MM.1S (cell line): Measurements from ENCODE around the gene APBA1.

Experiments used
- EZH2 ChIP-seq: fragments of 300-600 bp; sonication (generic); optimal IDR thresholded peaks from 2 replicates; pipeline ENCODE3; 2017; ENCODE audit warnings: low read depth, mild to moderate bottlenecking, antibody characterized with exemption, low read length, mixed read lengths
- EZH2phosphoT487 ChIP-seq: fragments of 300-600 bp; sonication (generic); IDR thresholded peaks from 2 replicates; pipeline ENCODE4 v1.6.1; 2018; ENCODE audit warnings: antibody characterized with exemption, low read length
- TF ChIP-seq, protein P1 (sequence below): fragments of 300-600 bp; sonication (generic); IDR thresholded peaks from 2 replicates; pipeline ENCODE4 v1.5.1; 2016; ENCODE audit warnings: antibody characterized with exemption, low read length, mixed read lengths

DNA sequence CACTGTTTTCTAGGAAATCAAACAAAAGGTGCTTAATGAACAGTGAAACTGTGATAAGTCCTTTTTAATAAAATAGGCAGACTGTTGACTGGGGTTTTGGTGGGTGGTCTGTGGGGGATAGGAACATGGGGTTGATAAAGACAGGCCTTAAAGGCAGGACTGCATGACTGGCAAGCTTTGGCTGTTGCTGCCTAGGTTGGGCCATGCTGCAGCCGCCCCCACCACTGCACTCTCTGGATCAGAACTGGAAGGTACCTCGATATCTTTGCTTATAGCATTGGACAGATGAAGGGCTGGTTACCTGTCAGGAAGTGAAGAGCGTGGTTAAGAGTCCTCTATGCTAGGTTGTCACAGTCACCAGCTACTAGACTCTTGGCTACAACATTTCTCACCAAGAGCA, 24.4 kb downstream of the APBA1 start:
- TF ChIP-seq, protein P1, sequence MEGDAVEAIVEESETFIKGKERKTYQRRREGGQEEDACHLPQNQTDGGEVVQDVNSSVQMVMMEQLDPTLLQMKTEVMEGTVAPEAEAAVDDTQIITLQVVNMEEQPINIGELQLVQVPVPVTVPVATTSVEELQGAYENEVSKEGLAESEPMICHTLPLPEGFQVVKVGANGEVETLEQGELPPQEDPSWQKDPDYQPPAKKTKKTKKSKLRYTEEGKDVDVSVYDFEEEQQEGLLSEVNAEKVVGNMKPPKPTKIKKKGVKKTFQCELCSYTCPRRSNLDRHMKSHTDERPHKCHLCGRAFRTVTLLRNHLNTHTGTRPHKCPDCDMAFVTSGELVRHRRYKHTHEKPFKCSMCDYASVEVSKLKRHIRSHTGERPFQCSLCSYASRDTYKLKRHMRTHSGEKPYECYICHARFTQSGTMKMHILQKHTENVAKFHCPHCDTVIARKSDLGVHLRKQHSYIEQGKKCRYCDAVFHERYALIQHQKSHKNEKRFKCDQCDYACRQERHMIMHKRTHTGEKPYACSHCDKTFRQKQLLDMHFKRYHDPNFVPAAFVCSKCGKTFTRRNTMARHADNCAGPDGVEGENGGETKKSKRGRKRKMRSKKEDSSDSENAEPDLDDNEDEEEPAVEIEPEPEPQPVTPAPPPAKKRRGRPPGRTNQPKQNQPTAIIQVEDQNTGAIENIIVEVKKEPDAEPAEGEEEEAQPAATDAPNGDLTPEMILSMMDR, result no peak
- no peak for TF ChIP-seq EZH2
- TF ChIP-seq EZH2phosphoT487, result no peak
